ENCODE results near the gene DNAJC15.

DNA sequence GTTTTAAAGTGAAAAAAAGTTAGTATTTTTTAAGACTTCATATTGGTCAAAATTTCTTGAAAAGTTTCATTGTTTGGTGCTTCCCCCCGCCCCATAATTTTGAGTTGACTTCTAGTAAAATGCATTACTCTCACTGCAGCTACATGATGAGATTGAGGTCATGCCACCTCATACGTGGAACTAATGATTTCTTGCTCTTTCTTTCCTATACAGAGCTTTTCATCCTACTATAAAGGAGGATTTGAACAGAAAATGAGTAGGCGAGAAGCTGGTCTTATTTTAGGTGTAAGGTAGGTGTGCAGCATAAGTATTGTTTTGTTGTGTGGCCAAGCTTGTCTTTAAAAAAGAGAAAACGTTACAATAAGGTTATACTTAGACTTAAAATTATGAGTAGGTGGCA, 55.0 kb downstream of the DNAJC15 start:
- no peak for TF ChIP-seq CTCF (IDR thresholded peaks at IDR 0.05)
- TF ChIP-seq POLR2AphosphoS5 (IDR thresholded peaks at IDR 0.05), result no peak
- no peak for TF ChIP-seq EP300 (IDR thresholded peaks at IDR 0.05)
